ENCODE results near the gene TP53I13. TPM values are rescaled to one million over a fixed set of nuclear protein-coding genes. Genes with fewer than 3 reads are reported as not detected.

TP53I13 gene
- total RNA-seq, 1 donor from 2014 or later = 82.3 TPM

DNA sequence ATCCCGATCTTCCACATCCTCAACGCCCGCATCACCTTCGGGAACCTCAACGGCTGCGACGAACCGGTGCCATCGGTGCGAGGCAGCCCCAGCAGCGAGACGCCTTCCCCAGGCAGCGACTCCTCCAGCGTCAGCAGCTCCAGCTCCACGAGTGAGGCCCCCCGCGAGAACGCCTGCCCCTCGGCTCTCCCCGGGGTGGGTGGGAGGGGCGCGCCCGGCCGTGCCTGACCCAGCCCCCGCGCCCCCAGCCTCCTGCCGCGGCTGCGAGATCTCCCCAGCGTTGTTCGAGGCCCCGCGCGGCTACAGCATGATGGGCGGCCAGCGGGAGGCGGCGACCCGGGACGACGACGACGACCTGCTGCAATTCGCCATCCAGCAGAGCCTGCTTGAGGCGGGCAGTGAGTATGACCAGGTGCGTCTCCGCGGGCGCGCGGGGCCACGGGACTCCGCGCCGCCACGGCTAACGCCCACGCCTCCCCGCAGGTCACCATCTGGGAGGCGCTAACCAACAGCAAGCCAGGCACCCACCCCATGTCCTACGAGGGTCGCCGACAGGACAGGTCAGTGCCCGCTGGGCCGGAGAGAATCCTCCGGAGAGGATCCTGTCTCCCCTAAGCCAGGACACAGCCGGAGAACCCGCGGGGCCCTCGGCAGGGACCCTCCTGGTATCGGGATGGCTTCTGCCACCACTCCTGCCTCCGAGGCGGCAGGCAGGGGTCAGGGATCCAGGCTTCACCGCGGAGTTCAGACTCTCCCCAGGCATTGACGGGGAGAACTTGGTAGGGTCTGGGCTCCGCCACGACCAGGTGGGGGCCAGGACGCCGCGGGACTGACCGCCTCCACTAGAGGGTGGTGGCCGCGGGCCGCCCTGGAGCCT, 44.1 kb downstream of the TP53I13 start:
- intact Hi-C loops (cut with micrococcal nuclease) = loop anchor here (1.0 kb wide), 1 partner anchor 32 kb away; no protein-coding TSS in a partner anchor

DNA sequence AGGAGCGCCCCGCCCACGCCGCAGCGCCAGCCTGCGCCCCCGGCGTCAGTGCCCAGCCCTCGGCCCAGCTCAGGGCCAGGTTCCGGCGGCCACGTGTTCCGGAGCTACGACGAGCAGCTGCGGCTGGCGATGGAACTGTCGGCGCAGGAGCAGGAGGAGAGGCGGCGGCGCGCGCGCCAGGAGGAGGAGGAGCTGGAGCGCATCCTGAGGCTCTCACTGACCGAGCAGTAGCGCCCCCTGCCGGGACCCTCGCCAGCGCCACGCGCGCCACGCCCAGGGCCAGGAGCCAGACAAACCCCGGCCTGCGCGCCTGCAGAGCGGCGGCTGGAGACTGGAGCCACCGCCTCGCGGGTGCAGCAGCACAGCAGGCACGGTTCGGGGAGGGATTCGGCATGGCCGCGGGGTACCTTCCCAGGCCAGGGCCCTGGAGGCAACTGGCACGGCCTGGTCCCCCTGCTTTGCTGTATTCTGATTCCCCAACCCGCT, 44.9 kb downstream of the TP53I13 start:
- intact Hi-C loops (cut with micrococcal nuclease) = loop anchor here (1.0 kb wide), 1 partner anchor 33 kb away; no protein-coding TSS in a partner anchor

DNA sequence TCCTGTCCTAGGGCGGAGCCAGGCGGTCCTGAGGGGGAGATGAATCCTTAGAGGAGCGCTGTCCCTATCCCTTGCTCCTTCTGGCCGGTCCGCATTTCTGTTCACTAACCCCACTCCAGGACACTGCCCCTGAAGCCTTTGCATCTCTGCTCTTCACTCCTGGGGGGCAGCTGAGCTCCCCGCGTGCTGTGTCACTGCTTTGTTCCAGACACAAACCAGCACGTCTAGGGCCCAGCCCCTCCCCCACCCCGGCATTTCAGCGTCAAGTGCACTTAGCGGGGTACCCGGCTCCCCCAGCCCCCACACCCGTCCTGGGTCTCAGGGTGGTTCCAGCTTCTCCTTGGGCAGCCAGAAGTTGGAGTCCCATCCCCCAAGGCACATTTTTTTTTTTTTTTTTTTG, 45.4 kb downstream of the TP53I13 start:
- intact Hi-C loops (cut with micrococcal nuclease) = loop anchor here (1.0 kb wide), 1 partner anchor 34 kb away; no protein-coding TSS in a partner anchor

DNA sequence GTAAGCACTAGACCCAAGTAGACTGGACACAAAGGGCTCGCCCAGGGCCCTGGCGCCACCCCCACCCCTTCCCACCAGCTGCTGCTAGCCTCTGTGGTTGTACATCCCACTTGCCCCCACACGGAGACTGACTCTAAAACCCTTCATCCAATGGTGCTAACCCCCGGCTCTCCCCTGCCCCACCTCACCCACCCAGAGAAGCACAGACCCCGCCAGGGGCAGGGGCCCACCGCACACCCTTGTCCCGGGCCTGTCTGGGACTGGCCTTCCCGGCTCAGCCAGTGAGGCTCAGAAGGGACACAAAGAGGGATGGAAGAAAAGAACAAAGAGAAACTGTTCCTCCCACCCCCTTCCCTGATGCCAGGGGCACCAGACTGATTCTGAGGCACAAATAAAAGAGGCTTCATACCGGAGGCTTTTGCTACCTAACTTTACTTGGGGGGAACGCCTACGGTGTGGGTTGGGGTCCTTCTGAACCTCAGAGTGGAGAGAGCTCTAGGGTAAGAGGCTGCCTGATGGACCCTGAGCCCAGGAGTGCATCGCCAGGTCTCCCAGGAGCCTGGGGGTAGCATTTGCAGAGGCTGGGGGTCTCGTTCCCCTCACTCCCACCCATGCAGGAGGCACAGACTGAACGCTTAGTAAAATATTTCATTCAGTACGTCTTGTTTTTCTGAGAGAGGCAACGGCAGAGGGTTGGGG, 46.0 kb downstream of the TP53I13 start:
- intact Hi-C loops (cut with micrococcal nuclease) = loop anchor here (1.0 to 5.0 kb wide), 5 partner anchors 25 to 318 kb away; partner anchors contain the start of genes GIT1, SSH2, TAOK1 and TP53I13

DNA sequence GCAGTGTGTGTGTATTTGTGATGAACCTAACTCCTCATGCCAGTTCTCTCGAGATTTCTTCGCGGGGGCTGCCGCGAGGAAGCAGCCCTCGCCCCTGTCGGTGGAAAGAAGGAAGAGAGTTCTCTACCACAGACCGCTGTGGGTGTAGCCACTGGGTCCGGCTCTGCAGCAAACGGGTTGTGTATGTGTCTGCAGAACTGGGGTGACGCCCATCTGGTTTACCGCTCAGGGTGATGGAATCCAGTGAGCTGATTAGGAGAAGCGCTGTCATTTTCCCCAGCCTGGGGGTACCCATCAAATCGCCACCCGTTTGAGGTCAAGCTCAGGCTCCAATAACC, 46.5 kb downstream of the TP53I13 start:
- intact Hi-C loops (cut with micrococcal nuclease) = loop anchor here (1.0 to 5.0 kb wide), 5 partner anchors 26 to 317 kb away; partner anchors contain the start of genes GIT1, SSH2, TAOK1 and TP53I13

DNA sequence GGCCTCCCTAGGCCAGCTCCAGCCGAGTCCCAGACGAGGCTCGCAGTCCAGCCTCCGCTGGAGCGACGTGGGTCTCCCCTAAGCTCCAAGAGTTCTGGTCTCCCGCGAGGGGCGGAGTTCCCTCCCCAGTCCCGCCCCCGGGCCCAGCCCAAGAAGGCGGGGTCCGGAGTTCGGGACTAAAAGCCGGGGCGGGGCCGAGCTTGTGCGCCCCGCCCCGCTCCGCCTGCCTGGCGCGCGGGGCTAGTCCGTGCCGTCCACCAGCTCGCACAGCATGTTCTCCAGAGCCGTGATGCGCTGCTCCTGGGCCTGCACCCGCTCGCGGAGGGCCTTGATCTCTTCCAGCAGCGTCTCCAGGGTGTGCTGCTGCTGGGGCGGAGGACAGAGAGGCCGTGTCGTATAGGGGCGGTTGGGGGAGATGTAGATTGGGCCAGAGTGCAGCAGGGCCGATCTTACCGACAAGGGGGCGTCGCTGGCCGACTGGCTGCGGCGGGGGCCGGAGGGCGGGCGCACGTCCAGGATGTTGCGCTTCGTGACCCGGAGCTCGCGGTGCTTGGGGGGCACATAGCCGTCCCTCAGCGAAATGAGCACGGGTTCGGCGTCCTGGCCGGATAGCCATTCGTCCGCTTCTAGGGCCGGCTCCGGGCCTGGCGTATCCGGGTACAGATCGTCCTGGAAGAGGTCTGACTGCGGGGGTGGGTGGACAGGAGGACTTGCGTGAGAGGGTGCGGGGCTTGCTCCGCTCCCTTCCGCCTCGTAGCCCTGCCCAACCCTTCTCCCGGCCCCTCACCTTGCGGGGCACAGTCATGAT, 47.2 kb downstream of the TP53I13 start:
- intact Hi-C loops (cut with micrococcal nuclease) = loop anchor here (1.0 to 5.0 kb wide), 6 partner anchors 26 to 317 kb away; partner anchors contain the start of genes GIT1, SSH2, TAOK1 and TP53I13

DNA sequence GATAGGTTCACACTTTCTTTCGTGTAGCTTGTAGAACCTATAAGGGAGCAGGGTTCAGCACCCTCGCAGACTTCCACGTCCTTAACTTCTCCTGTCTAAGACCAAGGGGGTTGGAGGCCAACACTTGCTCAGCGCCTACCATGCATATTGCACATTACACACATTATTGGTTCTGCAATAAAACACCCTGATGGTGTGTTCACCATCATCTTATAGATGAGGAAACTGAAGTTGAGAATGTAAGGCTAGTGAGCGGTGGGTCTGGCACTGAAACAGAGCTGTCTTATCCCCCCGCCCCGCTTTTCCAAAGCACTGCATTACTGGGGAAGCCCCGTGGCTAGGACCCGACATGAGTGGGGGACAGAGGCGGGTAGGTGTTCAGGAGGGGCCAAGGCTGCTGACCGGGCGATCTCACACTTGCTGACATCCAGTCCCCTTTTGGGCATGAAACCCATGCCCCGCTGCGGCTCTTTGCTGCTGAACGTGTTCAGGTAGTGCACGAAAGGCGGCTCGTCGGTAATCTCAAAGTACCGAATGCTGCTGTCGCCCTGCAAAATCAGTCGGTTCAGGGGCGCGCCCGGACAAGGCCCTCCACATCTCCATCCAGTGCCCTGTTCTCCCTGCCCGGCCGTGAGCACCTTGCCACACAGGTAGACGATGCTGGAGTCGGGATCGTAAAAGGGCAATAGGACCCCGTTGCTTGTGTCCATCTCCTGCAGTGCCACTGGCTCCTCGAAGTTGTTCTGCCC, 48.0 kb downstream of the TP53I13 start:
- intact Hi-C loops (cut with micrococcal nuclease) = loop anchor here (1.0 to 5.0 kb wide), 4 partner anchors 90 to 316 kb away; partner anchors contain the start of gene SSH2

DNA sequence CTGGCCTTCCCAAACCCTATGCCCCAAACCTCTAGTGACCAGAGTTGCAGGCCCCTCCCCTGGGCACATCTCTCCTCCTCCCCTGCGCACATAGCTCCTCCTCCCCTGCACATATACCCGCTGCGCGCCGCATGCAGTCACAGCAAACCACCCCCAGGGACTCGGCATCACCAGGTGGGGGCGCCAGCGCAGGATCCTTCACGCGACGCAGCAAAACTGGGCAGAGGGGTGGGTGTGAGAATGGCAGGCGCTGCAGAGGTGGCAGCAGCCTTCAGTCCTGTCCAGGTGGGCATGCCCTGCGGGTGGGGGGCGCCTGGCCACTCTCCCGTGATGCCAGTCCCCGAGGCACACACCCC, 48.6 kb downstream of the TP53I13 start:
- intact Hi-C loops (cut with micrococcal nuclease) = loop anchor here (1.0 to 5.0 kb wide), 4 partner anchors 90 to 315 kb away; partner anchors contain the start of gene SSH2

DNA sequence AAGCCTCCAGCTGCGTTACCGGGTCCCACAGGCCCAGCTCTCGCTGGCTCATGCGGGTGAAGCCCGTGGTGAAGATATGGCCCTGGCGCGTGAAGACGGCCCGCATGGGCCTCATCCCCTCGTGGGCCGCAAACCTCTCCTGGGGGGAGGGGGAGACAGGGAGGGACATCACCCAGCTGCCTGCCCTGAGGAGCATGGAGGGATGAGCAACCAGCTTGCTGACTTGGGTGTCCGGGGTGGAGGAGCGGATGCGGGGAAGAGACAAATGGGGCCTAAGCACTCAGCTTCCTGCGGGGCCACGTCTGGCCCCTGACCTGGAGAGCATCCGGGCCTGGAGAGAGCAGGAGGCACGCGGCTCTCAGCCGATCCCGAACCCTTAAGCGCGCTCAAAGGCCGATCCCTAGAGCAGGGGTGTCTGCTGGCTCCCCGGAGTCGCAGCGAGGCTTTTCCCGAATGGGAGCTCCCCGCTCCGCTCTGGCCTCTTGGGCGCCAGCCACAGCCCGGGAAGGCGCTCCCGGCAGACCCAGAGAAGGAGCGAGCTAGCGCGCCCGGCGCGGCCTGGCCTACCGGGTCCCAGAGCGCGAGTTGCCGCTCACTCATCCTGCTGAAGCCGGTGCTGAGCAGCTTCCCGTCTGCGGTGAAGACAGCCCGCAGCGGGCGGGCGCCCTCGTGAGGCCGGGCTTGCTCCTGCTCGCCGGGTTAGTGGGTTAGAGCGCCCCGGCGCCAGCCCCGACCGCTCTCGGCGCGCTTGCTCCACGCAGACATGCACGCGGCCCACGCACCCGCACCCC, 49.2 kb downstream of the TP53I13 start:
- intact Hi-C loops (cut with micrococcal nuclease) = loop anchor here (1.0 to 5.0 kb wide), 5 partner anchors 37 to 315 kb away; partner anchors contain the start of gene SSH2

DNA sequence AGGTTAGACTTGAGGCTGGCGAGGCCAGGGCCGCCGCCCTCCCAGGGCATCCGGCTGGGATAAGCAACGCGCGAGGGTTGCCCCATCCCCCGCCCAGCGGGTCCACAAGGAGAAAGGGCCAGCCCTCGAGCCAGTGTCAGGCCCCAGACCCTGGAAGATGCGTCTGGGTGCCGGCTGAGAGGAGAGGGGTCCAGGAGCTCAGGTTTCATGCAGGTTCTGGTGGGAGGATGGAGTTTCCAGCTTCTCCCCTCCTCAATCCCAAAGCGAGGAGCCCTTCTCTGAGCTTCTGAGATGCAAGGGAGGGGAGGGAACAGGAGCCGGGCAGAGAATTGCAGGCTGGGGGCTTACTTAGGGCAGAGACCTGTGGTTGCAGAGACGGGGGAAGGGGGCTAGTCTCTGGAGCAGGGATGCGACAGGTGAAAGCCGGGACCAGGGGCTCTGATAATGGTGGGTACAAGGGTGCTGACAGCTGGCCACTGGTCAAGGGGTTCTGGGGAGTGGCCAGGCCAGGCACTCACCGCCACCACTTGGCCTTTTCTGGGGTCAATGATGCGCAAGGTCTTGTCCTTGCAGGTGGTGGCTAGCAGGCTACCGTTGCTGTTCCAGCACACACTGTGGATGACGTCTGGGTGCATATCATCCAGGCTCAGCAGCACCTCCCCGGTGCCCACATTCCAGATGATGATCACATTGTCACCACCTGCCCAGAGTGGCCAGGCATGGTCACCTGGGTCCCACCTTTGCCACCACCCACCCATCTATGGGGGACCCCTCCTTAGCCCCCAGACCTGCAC, 50.0 kb downstream of the TP53I13 start:
- intact Hi-C loops (cut with micrococcal nuclease) = loop anchor here (2.0 to 5.0 kb wide), 3 partner anchors 38 to 314 kb away; partner anchors contain the start of gene SSH2

DNA sequence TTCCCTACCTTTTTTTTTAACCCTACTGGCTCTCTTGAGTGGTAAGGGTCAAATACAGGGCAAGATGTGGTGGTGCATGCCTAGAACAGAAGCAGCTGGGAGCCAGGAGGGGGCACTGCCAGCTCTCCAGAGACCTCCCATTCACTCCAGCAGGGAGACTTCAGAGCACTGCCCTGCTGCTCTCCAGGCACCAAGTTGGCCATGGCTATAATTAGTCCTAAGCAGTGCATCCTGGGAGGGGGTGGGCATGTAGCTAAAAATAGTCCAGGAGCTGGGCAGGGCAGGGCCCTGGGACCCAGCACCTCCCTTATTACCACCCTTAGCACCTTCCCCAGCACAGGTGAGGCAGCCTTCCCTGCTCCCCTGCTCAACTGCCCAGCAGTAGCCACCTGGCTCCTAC, 50.8 kb downstream of the TP53I13 start:
- intact Hi-C loops (cut with micrococcal nuclease) = loop anchor here (2.0 to 5.0 kb wide), 3 partner anchors 38 to 313 kb away; partner anchors contain the start of gene SSH2

DNA sequence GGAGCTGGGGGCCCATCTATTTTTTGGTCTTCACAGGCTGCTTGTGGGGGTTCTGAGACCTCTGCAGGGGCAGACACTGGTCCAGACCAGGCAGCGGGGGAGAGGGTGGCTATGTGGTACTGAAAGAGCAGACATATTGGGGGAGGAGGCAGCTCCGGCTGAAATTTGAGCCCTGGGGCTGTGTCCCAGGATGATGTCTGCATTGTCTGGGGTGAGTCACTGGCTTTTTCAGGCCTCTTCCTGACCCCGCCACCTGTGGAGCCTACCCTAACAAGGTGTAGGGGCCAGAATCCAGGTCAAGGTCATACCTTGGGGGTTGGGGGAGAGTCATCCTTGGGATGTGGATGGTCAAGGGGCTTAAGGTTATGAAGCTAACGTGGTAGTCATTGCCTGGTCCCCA, 51.8 kb downstream of the TP53I13 start:
- intact Hi-C loops (cut with micrococcal nuclease) = no loop called here

DNA sequence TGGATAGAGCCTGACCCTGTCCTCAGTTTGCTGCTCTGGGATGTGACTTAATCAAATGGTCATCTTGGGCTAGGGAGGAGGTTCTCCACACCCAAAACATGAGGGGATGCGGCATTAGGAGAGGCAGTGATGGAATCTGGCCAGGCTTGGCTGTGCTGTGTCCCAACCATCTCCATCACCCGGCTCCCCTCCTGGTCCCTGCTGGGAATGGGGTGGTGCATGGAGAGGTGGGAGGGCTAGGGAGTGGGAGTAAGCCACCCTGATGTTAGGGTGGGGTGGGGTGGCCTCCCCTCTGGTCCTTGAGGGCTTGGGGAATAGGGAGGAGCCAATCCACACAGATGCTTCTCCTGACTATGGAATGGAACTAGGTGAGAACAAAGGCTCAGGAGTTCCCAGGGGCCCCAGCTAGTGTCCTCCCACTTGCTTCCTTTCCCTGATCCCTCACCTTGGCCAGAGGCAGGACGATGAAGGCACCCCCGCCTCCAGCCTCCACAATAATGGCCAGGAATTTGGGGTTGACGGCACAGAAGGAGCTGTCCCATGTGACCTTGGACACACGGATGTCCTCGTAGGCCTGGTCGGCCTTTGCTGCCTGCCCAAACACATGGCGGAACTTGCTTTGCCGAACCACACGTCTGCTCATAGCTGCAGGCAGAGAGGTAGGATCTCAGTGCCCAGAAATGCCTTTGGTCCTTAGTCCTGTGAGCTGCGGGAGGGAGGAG, 52.4 kb downstream of the TP53I13 start:
- intact Hi-C loops (cut with micrococcal nuclease) = no loop called here

DNA sequence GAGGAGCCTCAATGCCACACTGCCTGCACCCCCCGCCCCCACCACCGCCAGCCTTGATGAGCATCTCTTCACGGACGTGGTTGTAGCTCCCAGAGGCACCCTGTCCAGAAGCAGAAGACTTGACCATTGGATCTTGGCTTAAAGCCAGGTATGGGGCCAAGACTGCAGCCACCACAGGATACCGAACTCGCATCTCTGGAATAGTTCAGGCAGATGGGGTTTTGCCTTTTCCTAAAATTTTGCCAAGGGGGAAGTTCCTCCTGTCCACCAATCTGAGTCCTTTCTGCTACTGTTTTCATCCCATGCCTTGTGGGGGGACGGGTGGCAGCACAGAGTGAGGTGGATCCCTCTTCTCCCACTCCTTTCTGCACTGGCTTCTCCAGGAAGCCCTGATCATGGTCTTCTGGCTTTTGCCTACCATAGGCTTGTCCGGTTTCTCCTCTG, 53.3 kb downstream of the TP53I13 start:
- intact Hi-C loops (cut with micrococcal nuclease) = no loop called here
